Natural killer cell (primary cell): ENCODE results near the gene NR2F2. TPM values are rescaled to one million over a fixed set of nuclear protein-coding genes. Genes with fewer than 3 reads are reported as not detected.

Experiments
- ATAC-seq, 3 donors: fragments of 150-1000 bp in 2 of 3; fragments of 200-7000 bp in 1 of 3; cut with Tn5 transposase; 1 replicate in 1 of 3; 2 replicates in 2 of 3; pipeline ENCODE4 v1.10.0; 2021; ENCODE audit warnings: mild to moderate bottlenecking in 2 of 3, moderate library complexity in 2 of 3
- DNase-seq, 2 donors: peaks; one replicate each; pipeline versions ENCODE4 v3.0.0 to v3.0.0-alpha.2; 2013 to 2021; ENCODE audit warnings: mixed read lengths in 1 of 2
- H3K27ac ChIP-seq: one replicate; pipeline ENCODE4 v1.5.1; 2013; ENCODE audit warnings: mild to moderate bottlenecking, low read length
- H3K27me3 ChIP-seq: one replicate; pipeline ENCODE4 v1.6.1; 2013; ENCODE audit warnings: low read length; ENCODE audit not compliant: control insufficient read depth, insufficient read depth
- H3K36me3 ChIP-seq: one replicate; pipeline ENCODE4 v1.6.1; 2013; ENCODE audit warnings: low read length; ENCODE audit not compliant: control insufficient read depth, insufficient read depth
- H3K4me1 ChIP-seq: one replicate; pipeline ENCODE4 v1.6.1; 2013; ENCODE audit warnings: low read length; ENCODE audit not compliant: control insufficient read depth, insufficient read depth
- H3K4me3 ChIP-seq: one replicate; pipeline ENCODE4 v1.5.1; 2013; ENCODE audit warnings: low read length
- H3K9me3 ChIP-seq: one replicate; pipeline ENCODE4 v1.6.1; 2013; ENCODE audit warnings: low read length; ENCODE audit not compliant: control insufficient read depth, insufficient read depth
- H3K27ac Mint-ChIP-seq, 2 donors: one replicate each; pipeline ENCODE4 v1.8.0; 2022; ENCODE audit warnings: mild to moderate bottlenecking in 2 of 2, mixed read lengths in 2 of 2, moderate library complexity in 1 of 2
- H3K27me3 Mint-ChIP-seq, 2 donors: one replicate each; pipeline ENCODE4 v1.8.0; 2022; ENCODE audit warnings: low read depth in 2 of 2, mixed read lengths in 2 of 2
- H3K36me3 Mint-ChIP-seq: one replicate; pipeline ENCODE4 v1.8.0; 2022; ENCODE audit warnings: mixed read lengths
- H3K4me1 Mint-ChIP-seq, 2 donors: one replicate each; pipeline ENCODE4 v1.8.0; 2022; ENCODE audit warnings: mixed read lengths in 2 of 2
- H3K4me3 Mint-ChIP-seq: one replicate; pipeline ENCODE4 v1.8.0; 2022; ENCODE audit warnings: mild to moderate bottlenecking, moderate library complexity, mixed read lengths
- H3K9me3 Mint-ChIP-seq, 2 donors: one replicate each; pipeline ENCODE4 v1.8.0; 2022; ENCODE audit warnings: mixed read lengths in 2 of 2
- WGBS: methylation state at CpG from one replicate; pipeline ENCODE4 v1.1.7; 2013; ENCODE audit warnings: missing lambda C conversion rate; ENCODE audit not compliant: insufficient coverage; 5-methylcytosine and 5-hydroxymethylcytosine counted together
- intact Hi-C: fragments of 100-400 bp; cut with micrococcal nuclease; formaldehyde crosslinking; loops from one replicate; pipeline ENCODE4 v1.14.2; 2022
- total RNA-seq, 4 donors: library from RNA; stranded (reverse); fragments of 120-200 nt in 1 of 4; gene quantifications; one replicate each; pipeline versions ENCODE4 v1.2.3 to v1.2.4, GENCODE V29; 2013 to 2022
- TF ChIP-seq, protein P1 (sequence below): fragments of 200-600 bp; IDR thresholded peaks from one replicate; pipeline ENCODE4 v1.8.0; 2022; ENCODE audit warnings: antibody characterized with exemption

NR2F2 gene
- total RNA-seq, 3 donors from 2014 or later (not counting 1 experiment from before 2014, with no cell fraction given) = not detected

DNA sequence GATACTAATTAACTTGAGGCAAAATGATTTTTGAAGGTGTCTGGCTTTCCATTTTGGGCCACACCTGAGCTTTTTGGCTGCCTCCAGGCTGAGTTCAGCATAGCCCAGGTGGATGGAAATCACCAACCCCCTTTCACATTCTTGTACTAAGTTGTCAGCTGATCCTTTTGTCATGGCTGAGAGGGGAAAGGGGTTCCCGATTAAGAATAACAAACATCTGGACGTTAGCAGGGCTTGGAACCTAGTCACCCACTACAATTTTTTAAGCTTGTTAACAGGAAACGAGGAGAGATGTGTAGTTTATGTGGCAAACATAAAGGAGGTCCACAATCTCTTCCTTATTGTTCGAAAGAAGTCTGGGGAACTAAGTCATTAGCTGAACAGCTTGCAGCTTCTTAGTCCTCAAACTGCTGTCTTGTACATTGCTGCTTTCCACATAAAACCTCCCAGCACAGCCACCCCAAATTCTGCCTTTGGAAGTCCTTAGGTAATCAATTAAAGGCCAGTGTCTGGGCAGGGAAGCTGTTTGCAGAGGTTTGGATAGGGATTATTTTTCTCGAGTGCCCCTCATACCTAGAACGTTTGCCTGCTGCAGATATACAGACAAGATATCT, 5.0 kb downstream of the NR2F2 start:
- H3K4me3 ChIP-seq = no peak overlapping the region
- Mint-ChIP-seq H3K27me3 (peaks cover 61 to 67% of the 10 kb centered on the region in 2 donors), H3K4me1 (peaks cover 11 to 18% of the 10 kb centered on the region in 2 donors), H3K27ac (no peak overlapping the region), H3K36me3 (peaks cover 15% of the 10 kb centered on the region), H3K9me3 (peaks cover 0 to 5% of the 10 kb centered on the region in 2 donors), H3K4me3 (no peak overlapping the region)
- intact Hi-C loops = no loop called here
- 6% methylated on average over 5 of the region's 6 CpGs for WGBS
- H3K9me3 ChIP-seq = peaks cover 11% of the 10 kb centered on the region
- no peak overlapping the region for H3K27ac ChIP-seq
- ATAC-seq (no peak), DNase-seq (no peak)
- no peaks in the 10 kb centered on the region for H3K36me3 ChIP-seq
- peaks cover 24% of the 10 kb centered on the region for H3K4me1 ChIP-seq
- H3K27me3 ChIP-seq = peaks cover 67% of the 10 kb centered on the region
- TF ChIP-seq, protein P1, sequence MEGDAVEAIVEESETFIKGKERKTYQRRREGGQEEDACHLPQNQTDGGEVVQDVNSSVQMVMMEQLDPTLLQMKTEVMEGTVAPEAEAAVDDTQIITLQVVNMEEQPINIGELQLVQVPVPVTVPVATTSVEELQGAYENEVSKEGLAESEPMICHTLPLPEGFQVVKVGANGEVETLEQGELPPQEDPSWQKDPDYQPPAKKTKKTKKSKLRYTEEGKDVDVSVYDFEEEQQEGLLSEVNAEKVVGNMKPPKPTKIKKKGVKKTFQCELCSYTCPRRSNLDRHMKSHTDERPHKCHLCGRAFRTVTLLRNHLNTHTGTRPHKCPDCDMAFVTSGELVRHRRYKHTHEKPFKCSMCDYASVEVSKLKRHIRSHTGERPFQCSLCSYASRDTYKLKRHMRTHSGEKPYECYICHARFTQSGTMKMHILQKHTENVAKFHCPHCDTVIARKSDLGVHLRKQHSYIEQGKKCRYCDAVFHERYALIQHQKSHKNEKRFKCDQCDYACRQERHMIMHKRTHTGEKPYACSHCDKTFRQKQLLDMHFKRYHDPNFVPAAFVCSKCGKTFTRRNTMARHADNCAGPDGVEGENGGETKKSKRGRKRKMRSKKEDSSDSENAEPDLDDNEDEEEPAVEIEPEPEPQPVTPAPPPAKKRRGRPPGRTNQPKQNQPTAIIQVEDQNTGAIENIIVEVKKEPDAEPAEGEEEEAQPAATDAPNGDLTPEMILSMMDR = no peak

DNA sequence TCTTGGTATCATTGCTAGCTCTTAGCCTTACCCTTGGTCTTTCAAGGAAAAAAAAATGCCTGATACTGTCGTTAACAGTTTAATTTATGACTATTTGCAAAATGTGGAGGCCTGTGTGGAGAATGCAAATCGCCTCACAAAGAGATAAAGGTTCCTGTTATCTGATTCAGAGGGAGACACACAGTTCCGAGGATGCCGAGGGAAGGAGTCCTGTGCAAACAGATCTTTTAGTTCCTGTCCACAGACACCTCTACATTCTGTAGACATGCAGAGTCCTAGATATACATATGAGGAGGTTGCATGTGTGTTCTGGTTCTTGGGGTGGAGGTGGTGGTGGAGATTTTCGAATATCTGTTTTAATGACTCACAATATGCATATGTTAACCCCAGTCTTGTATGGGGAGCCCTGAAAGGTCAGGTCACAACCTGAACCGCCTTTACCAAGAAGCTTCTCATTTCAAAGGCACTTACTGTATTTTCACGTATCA, 5.7 kb downstream of the NR2F2 start:
- no peak for ATAC-seq
- peaks cover 27% of the 10 kb centered on the region for H3K4me1 ChIP-seq
- intact Hi-C loops = no loop called here
- H3K36me3 ChIP-seq = no peaks in the 10 kb centered on the region
- peaks cover 72% of the 10 kb centered on the region for H3K27me3 ChIP-seq
- 18% methylated on average over 6 of the region's 7 CpGs for whole genome bisulfite sequencing
- peaks cover 6 to 13% of the 10 kb centered on the region in 2 donors for H3K4me1 Mint-ChIP-seq
- peaks cover 16% of the 10 kb centered on the region for H3K36me3 Mint-ChIP-seq
- DNase-seq = no peak
- peaks cover 63 to 72% of the 10 kb centered on the region in 2 donors for H3K27me3 Mint-ChIP-seq
- H3K4me3 Mint-ChIP-seq = no peak overlapping the region
- no peak overlapping the region for H3K4me3 ChIP-seq
- H3K27ac ChIP-seq = no peak overlapping the region
- TF ChIP-seq, protein P1 = no peak
- H3K9me3 ChIP-seq = peaks cover 13% of the 10 kb centered on the region
- H3K9me3 Mint-ChIP-seq = peaks cover 0 to 5% of the 10 kb centered on the region in 2 donors
- H3K27ac Mint-ChIP-seq = no peak overlapping the region

DNA sequence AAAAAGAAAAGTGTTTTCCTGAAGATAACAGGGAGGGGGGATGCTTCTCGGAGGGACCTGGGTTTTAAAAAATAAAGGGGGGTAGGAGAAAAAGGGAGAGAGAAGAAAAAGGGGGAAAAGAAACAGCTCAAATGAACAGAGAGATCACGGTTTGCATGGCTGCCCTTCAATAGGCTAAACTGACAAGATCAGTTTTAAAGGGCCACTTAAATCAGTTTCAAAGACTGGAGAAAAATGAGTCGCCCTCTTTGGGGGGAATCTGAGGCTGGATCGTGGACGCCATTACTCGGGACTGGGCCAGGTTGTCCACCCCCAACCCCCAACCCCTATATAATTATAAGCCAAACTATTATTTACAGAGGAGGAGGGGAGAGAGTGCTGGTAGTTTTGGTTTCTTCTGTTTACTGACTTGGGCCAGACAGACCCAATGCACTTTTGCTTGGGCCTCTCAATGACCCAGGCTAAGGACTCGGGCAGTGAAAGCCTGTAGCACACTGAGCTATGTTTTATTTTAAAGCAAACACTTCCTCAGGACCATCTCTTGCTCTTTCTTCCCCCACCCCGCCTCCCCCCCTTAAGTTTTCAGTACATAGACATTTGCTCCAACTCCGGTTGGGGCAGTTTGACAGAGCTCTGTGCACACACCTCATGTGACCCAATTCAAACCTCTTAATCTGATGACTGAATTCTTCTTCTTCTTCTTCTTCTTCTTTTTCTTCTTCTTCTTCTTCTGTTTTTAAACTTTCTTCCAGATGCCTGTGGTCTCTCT, 6.3 kb downstream of the NR2F2 start:
- 17% methylated on average over 6 of the region's 9 CpGs for WGBS
- H3K9me3 ChIP-seq = peaks cover 13% of the 10 kb centered on the region
- H3K27me3 Mint-ChIP-seq = peaks cover 62 to 78% of the 10 kb centered on the region in 2 donors
- DNase-seq = no peak
- ATAC-seq = no peak
- H3K4me1 ChIP-seq = peaks cover 25% of the 10 kb centered on the region
- no peaks in the 10 kb centered on the region for H3K36me3 ChIP-seq
- no peak overlapping the region for H3K27ac ChIP-seq
- H3K4me3 ChIP-seq = no peak overlapping the region
- H3K4me1 Mint-ChIP-seq = peaks cover 6 to 13% of the 10 kb centered on the region in 2 donors
- H3K4me3 Mint-ChIP-seq = peak overlapping the region; percentile 13
- H3K9me3 Mint-ChIP-seq = peaks cover 0 to 5% of the 10 kb centered on the region in 2 donors
- H3K27me3 ChIP-seq = peaks cover 74% of the 10 kb centered on the region
- TF ChIP-seq, protein P1 = no peak
- intact Hi-C loops = no loop called here
- peaks cover 16% of the 10 kb centered on the region for H3K36me3 Mint-ChIP-seq
- H3K27ac Mint-ChIP-seq = no peak overlapping the region
